ENCODE data around the gene DLX2. TPM values are rescaled to one million over a fixed set of nuclear protein-coding genes. Genes with fewer than 3 reads are reported as not detected.

The DLX2 gene
- total RNA-seq, 1 experiment from 2014 or later = 0.76 TPM

DNA sequence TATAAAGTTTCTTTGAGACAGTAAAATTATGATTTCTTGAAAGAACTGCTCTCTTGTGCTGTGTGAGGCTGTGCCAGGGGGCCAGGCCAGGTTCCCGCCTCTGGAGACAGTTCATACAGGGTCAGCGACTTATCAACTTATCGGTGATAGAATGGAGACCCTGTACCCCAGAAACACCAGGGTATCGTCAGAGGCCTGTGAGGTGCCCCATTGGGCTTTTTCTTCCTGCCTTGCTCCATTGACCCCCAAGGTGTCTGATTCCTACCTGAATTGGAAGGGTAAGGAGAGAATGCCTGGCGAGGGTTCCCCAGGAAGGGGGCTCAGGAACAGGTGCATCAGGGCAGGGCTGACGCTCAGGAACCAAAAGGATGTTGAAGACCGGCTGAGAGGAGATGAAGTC lies 13.1 kb downstream of the DLX2 start:
- H3K4me3 ChIP-seq = no peak overlapping the region
- H3K27me3 ChIP-seq (ENCODE audit: insufficient read depth, low read depth) = no peaks in the 10 kb centered on the region
- no peaks in the 10 kb centered on the region for H3K36me3 ChIP-seq (ENCODE audit: low read depth)
- no peak overlapping the region for H3K27ac ChIP-seq
- H3K9me3 ChIP-seq (ENCODE audit: insufficient read depth, low read depth) = no peaks in the 10 kb centered on the region
- H3F3A ChIP-seq (ENCODE audit: insufficient read depth, low read depth) = peaks cover 12% of the 10 kb centered on the region
- intact Hi-C loops (cut with micrococcal nuclease; ENCODE audit: unreplicated experiment) = no loop called here
- TF ChIP-seq, protein P1, sequence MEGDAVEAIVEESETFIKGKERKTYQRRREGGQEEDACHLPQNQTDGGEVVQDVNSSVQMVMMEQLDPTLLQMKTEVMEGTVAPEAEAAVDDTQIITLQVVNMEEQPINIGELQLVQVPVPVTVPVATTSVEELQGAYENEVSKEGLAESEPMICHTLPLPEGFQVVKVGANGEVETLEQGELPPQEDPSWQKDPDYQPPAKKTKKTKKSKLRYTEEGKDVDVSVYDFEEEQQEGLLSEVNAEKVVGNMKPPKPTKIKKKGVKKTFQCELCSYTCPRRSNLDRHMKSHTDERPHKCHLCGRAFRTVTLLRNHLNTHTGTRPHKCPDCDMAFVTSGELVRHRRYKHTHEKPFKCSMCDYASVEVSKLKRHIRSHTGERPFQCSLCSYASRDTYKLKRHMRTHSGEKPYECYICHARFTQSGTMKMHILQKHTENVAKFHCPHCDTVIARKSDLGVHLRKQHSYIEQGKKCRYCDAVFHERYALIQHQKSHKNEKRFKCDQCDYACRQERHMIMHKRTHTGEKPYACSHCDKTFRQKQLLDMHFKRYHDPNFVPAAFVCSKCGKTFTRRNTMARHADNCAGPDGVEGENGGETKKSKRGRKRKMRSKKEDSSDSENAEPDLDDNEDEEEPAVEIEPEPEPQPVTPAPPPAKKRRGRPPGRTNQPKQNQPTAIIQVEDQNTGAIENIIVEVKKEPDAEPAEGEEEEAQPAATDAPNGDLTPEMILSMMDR (conservative IDR thresholded peaks at IDR 0.05) = no peak
- TF ChIP-seq EZH2 (IDR thresholded peaks at IDR 0.05; ENCODE audit: low read depth) = no peak
- no peak overlapping the region for H3K4me2 ChIP-seq
- no TSS peak for BruUV-seq (replicated peaks)
- no peak overlapping the region for H2AFZ ChIP-seq
- no peaks in the 10 kb centered on the region for H3K9me2 ChIP-seq (ENCODE audit: insufficient read depth)
- ChIA-PET CTCF (no interaction called here), POLR2A (ENCODE audit: unreplicated experiment) (no interaction called here)
- no peaks in the 10 kb centered on the region for H4K20me1 ChIP-seq (ENCODE audit: insufficient read depth)
- H3K4me1 ChIP-seq (replicated peaks; ENCODE audit: insufficient read depth) = peaks cover 8% of the 10 kb centered on the region; the same call in 1 of the 2 replicates
- H3K79me2 ChIP-seq (ENCODE audit: low read depth) = no peaks in the 10 kb centered on the region
- DNase-seq = no peak

DNA sequence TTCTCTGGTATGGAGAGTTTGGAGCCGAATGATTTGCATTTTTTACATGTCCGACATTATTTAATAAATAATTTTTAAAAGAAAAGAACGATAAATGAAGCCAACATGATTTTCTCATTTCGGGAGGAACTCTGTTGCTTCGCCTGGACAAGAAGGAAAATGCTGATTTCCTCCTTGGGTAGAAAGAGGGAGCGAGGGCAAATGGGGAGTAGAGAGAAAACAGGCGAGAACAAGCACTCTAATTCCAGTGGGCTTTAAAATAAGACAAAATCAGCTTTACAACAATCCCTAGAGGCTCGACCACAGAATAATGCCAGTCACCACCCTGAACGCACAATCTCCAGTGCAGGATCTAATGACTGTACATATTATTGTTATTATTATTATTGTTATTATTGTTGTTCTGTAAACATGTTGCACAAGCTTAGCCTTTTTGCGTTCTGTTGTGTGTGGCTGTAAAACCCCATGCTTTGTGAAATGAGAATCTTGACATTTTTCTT lies 13.6 kb downstream of the DLX2 start:
- peaks cover 6% of the 10 kb centered on the region; the same call in 1 of the 2 replicates for H3K4me1 ChIP-seq (replicated peaks; ENCODE audit: insufficient read depth)
- intact Hi-C loops (cut with micrococcal nuclease; ENCODE audit: unreplicated experiment) = no loop called here
- no peaks in the 10 kb centered on the region for H3K36me3 ChIP-seq (ENCODE audit: low read depth)
- CTCF ChIA-PET = no interaction called here
- TF ChIP-seq EZH2 (IDR thresholded peaks at IDR 0.05; ENCODE audit: low read depth) = no peak
- H3K4me3 ChIP-seq = no peak overlapping the region
- no peaks in the 10 kb centered on the region for H3K27me3 ChIP-seq (ENCODE audit: insufficient read depth, low read depth)
- no peaks in the 10 kb centered on the region for H4K20me1 ChIP-seq (ENCODE audit: insufficient read depth)
- peaks cover 12% of the 10 kb centered on the region for H3F3A ChIP-seq (ENCODE audit: insufficient read depth, low read depth)
- no peaks in the 10 kb centered on the region for H3K9me3 ChIP-seq (ENCODE audit: insufficient read depth, low read depth)
- H3K27ac ChIP-seq = no peak overlapping the region
- H3K9me2 ChIP-seq (ENCODE audit: insufficient read depth) = no peaks in the 10 kb centered on the region
- BruUV-seq (replicated peaks) = no TSS peak
- H2AFZ ChIP-seq = no peak overlapping the region
- no peak for DNase-seq
- no peaks in the 10 kb centered on the region for H3K79me2 ChIP-seq (ENCODE audit: low read depth)
- POLR2A ChIA-PET (ENCODE audit: unreplicated experiment) = no interaction called here
- no peak overlapping the region for H3K4me2 ChIP-seq

DNA sequence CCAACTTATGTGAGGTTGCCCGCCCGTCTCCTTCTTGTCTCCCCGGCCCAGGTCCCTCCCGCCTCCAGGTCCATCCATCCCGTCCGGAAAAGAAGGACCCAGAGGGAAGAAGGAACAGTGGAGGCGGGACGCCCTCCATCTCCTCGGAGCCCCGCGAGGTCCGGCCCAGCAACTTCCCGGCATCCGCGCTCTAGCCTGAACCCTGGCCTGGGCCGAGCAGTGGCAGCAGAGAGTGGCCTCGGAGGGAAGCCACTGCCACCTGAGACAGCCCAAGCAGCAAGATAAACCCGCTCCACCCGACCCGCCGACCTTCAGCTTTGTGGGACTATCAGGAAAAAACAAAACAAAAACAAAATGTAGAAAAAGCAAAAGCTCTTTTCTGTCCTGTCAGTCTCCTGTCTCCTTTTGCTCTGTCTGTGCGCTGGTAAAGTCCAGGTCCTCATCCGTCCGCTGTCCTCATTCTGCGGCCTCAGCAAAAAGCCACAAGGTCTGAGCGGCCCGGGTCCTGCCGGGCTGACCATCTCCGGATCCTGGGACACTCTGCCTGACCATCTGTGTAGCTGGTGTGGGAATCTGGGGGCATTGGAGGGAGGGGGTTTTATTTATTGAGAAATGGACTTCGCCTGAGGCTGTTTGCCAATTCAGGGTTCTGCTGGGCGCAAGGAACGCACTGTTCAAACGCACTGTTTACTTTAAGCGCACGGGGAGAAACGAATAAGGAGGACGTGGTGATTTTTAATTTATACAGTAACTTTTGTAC lies 14.3 kb downstream of the DLX2 start:
- Histone ChIP-seq H3K9me3 (ENCODE audit: insufficient read depth, low read depth) (peaks cover 5% of the 10 kb centered on the region; the same call in 1 of the 2 replicates), H3K4me3 (no peak overlapping the region), H3F3A (ENCODE audit: insufficient read depth, low read depth) (peaks cover 6% of the 10 kb centered on the region), H3K36me3 (ENCODE audit: low read depth) (no peaks in the 10 kb centered on the region), H3K27ac (no peak overlapping the region), H3K4me1 (replicated peaks; ENCODE audit: insufficient read depth) (no peaks in the 10 kb centered on the region), H3K9me2 (ENCODE audit: insufficient read depth) (no peaks in the 10 kb centered on the region), H2AFZ (no peak overlapping the region), H3K27me3 (ENCODE audit: insufficient read depth, low read depth) (no peaks in the 10 kb centered on the region), H3K4me2 (no peak overlapping the region), H4K20me1 (ENCODE audit: insufficient read depth) (no peaks in the 10 kb centered on the region), H3K79me2 (ENCODE audit: low read depth) (no peaks in the 10 kb centered on the region)
- ChIA-PET CTCF (interaction anchor here (0.6 kb wide), 1 partner anchor 379 kb away, joined by 3 read pairs; no protein-coding TSS in a partner anchor), POLR2A (ENCODE audit: unreplicated experiment) (no interaction called here)
- no peak for DNase-seq
- no peak for TF ChIP-seq EZH2 (IDR thresholded peaks at IDR 0.05; ENCODE audit: low read depth)
- TF ChIP-seq, protein P1 (conservative IDR thresholded peaks at IDR 0.05) = no peak
- BruUV-seq (replicated peaks) = no TSS peak
- intact Hi-C loops (cut with micrococcal nuclease; ENCODE audit: unreplicated experiment) = no loop called here

Measured in PC-9 (cell line).